ENCODE measurements around the gene COTL1. TPM values are rescaled to one million over a fixed set of nuclear protein-coding genes. Genes with fewer than 3 reads are reported as not detected.

COTL1 gene
- total and polyA plus RNA-seq, 4 donors: 12.0 to 59.5 (median 23.0) TPM

GRCh38 chr16:84658690-84659089 lies 40.8 kb upstream of the COTL1 start:
- Histone ChIP-seq H3K4me1 (ENCODE audit: control insufficient read depth in 4 of 4, insufficient read depth in 4 of 4, low read length in 3 of 4) (peaks cover 0 to 7% (median 1%) of the 10 kb centered on the region in 4 donors), H3K4me3 (ENCODE audit: low read depth in 1 of 3, low read length in 3 of 3) (no peak overlapping the region), H3K36me3 (ENCODE audit: control insufficient read depth in 4 of 4, insufficient read depth in 3 of 4, low read depth in 1 of 4, low read length in 3 of 4) (peaks cover 20 to 65% (median 47%) of the 10 kb centered on the region in 4 donors), H3K9me3 (ENCODE audit: control insufficient read depth in 4 of 4, low read length in 3 of 4) (no peaks in the 10 kb centered on the region), H3K27ac (ENCODE audit: low read depth in 1 of 2, low read length in 2 of 2) (no peak overlapping the region), H3K9ac (ENCODE audit: low read depth in 1 of 2, low read length in 2 of 2) (no peak overlapping the region), H3K27me3 (ENCODE audit: control insufficient read depth in 4 of 4, insufficient read depth in 4 of 4, low read length in 3 of 4) (no peaks in the 10 kb centered on the region)
- 53% methylated on average over 11 of the region's 11 CpGs for WGBS
- peak in 1 of 2 donors; percentile 21 for TF ChIP-seq RXRA (IDR thresholded peaks at IDR 0.05)
- no peak for TF ChIP-seq ATF3 (IDR thresholded peaks at IDR 0.05)
- TF ChIP-seq HNF4A (conservative IDR thresholded peaks at IDR 0.05): peak; percentile 19 to 24
- no peak for DNase-seq (ENCODE audit: low spot score)

- TF ChIP-seq HNF4G (IDR thresholded peaks at IDR 0.05) (no peak), ATF3 (IDR thresholded peaks at IDR 0.05) (no peak), REST (IDR thresholded peaks at IDR 0.05) (no peak), JUND (IDR thresholded peaks at IDR 0.05) (no peak), FOXA1 (IDR thresholded peaks at IDR 0.05) (no peak), HNF4A (conservative IDR thresholded peaks at IDR 0.05) (no peak), RAD21 (IDR thresholded peaks at IDR 0.05) (no peak), NR2F2 (IDR thresholded peaks at IDR 0.05) (no peak), SP1 (IDR thresholded peaks at IDR 0.05) (no peak), RXRA (IDR thresholded peaks at IDR 0.05) (no peak), ZBTB33 (IDR thresholded peaks at IDR 0.05) (no peak), GABPA (IDR thresholded peaks at IDR 0.05 in 1 of 2, conservative IDR thresholded peaks at IDR 0.05 in 1 of 2) (no peak), MAX (IDR thresholded peaks at IDR 0.05) (no peak), FOXA2 (IDR thresholded peaks at IDR 0.05) (no peak), TAF1 (conservative IDR thresholded peaks at IDR 0.05) (no peak), CTCF (IDR thresholded peaks at IDR 0.05; ENCODE audit: low read depth, low read length, missing input control) (no peak), EGR1 (IDR thresholded peaks at IDR 0.05; ENCODE audit: low read depth in 2 of 2) (no peak)
- WGBS: 98% methylated on average over 50 of the region's 50 CpGs
- Histone ChIP-seq H3K9me3 (ENCODE audit: control insufficient read depth in 4 of 4, low read length in 3 of 4) (no peaks in the 10 kb centered on the region), H3K27me3 (ENCODE audit: control insufficient read depth in 4 of 4, insufficient read depth in 4 of 4, low read length in 3 of 4) (no peaks in the 10 kb centered on the region), H3K4me3 (ENCODE audit: low read depth in 1 of 3, low read length in 3 of 3) (no peak overlapping the region), H3K9ac (ENCODE audit: low read depth in 1 of 2, low read length in 2 of 2) (no peak overlapping the region), H3K27ac (ENCODE audit: low read depth in 1 of 2, low read length in 2 of 2) (no peak overlapping the region), H3K4me1 (ENCODE audit: control insufficient read depth in 4 of 4, insufficient read depth in 4 of 4, low read length in 3 of 4) (peaks cover 0 to 7% (median 1%) of the 10 kb centered on the region in 4 donors), H3K36me3 (ENCODE audit: control insufficient read depth in 4 of 4, insufficient read depth in 3 of 4, low read depth in 1 of 4, low read length in 3 of 4) (peaks cover 24 to 60% (median 38%) of the 10 kb centered on the region in 4 donors)
- DNase-seq (ENCODE audit: low spot score): no peak
These were observed 39.5 kb upstream of the COTL1 start for GRCh38 chr16:84657229-84657837.

All from liver (tissue), 9 donors.